T-cell (primary cell): ENCODE data around the gene COL23A1. TPM values are rescaled to one million over a fixed set of nuclear protein-coding genes. Genes with fewer than 3 reads are reported as not detected.

ENCODE experiments used
- ATAC-seq, 4 experiments: fragments of 200-7000 bp in 3 of 4; fragments of 150-1000 bp in 1 of 4; cut with Tn5 transposase; replicated peaks in 1 of 4; 1 replicate in 3 of 4; 2 replicates in 1 of 4; pipeline ENCODE4 v1.10.0; 2021; ENCODE audit warnings: moderate library complexity in 3 of 4, mild to moderate bottlenecking in 2 of 4, moderate number of reproducible peaks in 1 of 4
- CTCF ChIA-PET, 2 donors: fragments of 300-600 bp; sonication (Branson Sonifier 250); formaldehyde crosslinking; loops; one replicate each; lab custom pipeline; 2022; ENCODE audit warnings: antibody characterized with exemption in 2 of 2; lab: Charles Lee
- POLR2A ChIA-PET, 2 donors: fragments of 300-600 bp; sonication (Branson Sonifier 250); formaldehyde crosslinking; loops; one replicate each; lab custom pipeline; 2022; ENCODE audit warnings: antibody characterized with exemption in 2 of 2; lab: Charles Lee
- DNase-seq, 35 experiments: peaks; one replicate each; pipeline versions ENCODE4 v3.0.0 to v3.0.0-alpha.2; 2013 to 2023
- H3K27ac ChIP-seq: one replicate; pipeline ENCODE4 v1.5.1; 2013; ENCODE audit warnings: low read length
- H3K27me3 ChIP-seq, 2 experiments: replicated peaks in 1 of 2; 1 replicate in 1 of 2; 2 replicates in 1 of 2; pipeline versions ENCODE4 v1.6.1 to v1.7.0; 2013; ENCODE audit warnings: low read length in 1 of 2, mixed read lengths in 1 of 2; ENCODE audit not compliant: control insufficient read depth in 2 of 2, insufficient read depth in 2 of 2; ENCODE audit errors: extremely low read depth in 1 of 2
- H3K36me3 ChIP-seq, 2 donors: 1 replicate in 1 of 2; 2 replicates in 1 of 2; pipeline versions ENCODE4 v1.6.1 to v1.7.0; 2013; ENCODE audit warnings: low read length in 1 of 2; ENCODE audit not compliant: control insufficient read depth in 2 of 2, insufficient read depth in 1 of 2; ENCODE audit errors: extremely low read depth in 1 of 2
- H3K4me1 ChIP-seq, 2 experiments: 1 replicate in 1 of 2; 2 replicates in 1 of 2; pipeline versions ENCODE4 v1.6.1 to v1.7.0; 2013; ENCODE audit warnings: low read length in 2 of 2, mixed read lengths in 1 of 2; ENCODE audit not compliant: insufficient read depth in 2 of 2, control insufficient read depth in 1 of 2; ENCODE audit errors: extremely low read depth in 1 of 2
- H3K4me3 ChIP-seq, 2 donors: 1 replicate in 1 of 2; 2 replicates in 1 of 2; pipeline versions ENCODE4 v1.5.1 to v1.7.0; 2013; ENCODE audit warnings: mild to moderate bottlenecking in 2 of 2, low read length in 1 of 2, moderate library complexity in 1 of 2; ENCODE audit not compliant: control insufficient read depth in 1 of 2; ENCODE audit errors: extremely low read depth in 1 of 2
- H3K9me3 ChIP-seq: 2 replicates; pipeline ENCODE4 v1.7.0; 2013
- H3K27ac Mint-ChIP-seq, 2 donors: one replicate each; pipeline ENCODE4 v1.8.0; 2020 to 2021; ENCODE audit warnings: mild to moderate bottlenecking in 2 of 2, mixed read lengths in 2 of 2
- H3K27me3 Mint-ChIP-seq, 2 donors: one replicate each; pipeline ENCODE4 v1.8.0; 2021 to 2022; ENCODE audit warnings: mixed read lengths in 2 of 2
- H3K36me3 Mint-ChIP-seq: one replicate; pipeline ENCODE4 v1.8.0; 2021; ENCODE audit warnings: mixed read lengths
- H3K4me1 Mint-ChIP-seq, 3 donors: one replicate each; pipeline ENCODE4 v1.8.0; 2020 to 2022; ENCODE audit warnings: mixed read lengths in 3 of 3, mild to moderate bottlenecking in 1 of 3
- H3K4me3 Mint-ChIP-seq, 3 donors: one replicate each; pipeline ENCODE4 v1.8.0; 2020 to 2022; ENCODE audit warnings: mild to moderate bottlenecking in 3 of 3, mixed read lengths in 3 of 3, moderate library complexity in 3 of 3
- H3K9me3 Mint-ChIP-seq, 3 donors: one replicate each; pipeline ENCODE4 v1.8.0; 2020 to 2022; ENCODE audit warnings: mixed read lengths in 3 of 3
- WGBS: methylation state at CpG from one replicate; pipeline ENCODE4 v1.1.5; 2013; ENCODE audit warnings: missing lambda C conversion rate; ENCODE audit not compliant: insufficient coverage; 5-methylcytosine and 5-hydroxymethylcytosine counted together
- total RNA-seq, 35 experiments: library from RNA in 6 of 35; stranded (reverse) in 6 of 35; fragments of 120-200 nt in 1 of 35; gene quantifications; one replicate each; pipeline versions ENCODE4 v1.2.1 to v1.2.4 and lab custom pipeline; 2013 to 2026

COL23A1 gene
- total RNA-seq, 5 donors from 2014 or later (not counting 1 experiment from before 2014, with no cell fraction given) = 0.07 to 0.13 TPM; not detected in 3

- POLR2A ChIA-PET = no interaction called here
- Histone ChIP-seq H3K9me3 (no peaks in the 10 kb centered on the region), H3K36me3 (no peaks in the 10 kb centered on the region), H3K27ac (no peak overlapping the region), H3K27me3 (peaks cover 0 to 18% of the 10 kb centered on the region in 2 experiments), H3K4me1 (no peaks in the 10 kb centered on the region), H3K4me3 (no peak overlapping the region)
- Mint-ChIP-seq H3K27me3 (peaks cover 0 to 24% of the 10 kb centered on the region in 2 donors), H3K4me3 (no peak overlapping the region), H3K9me3 (no peaks in the 10 kb centered on the region), H3K36me3 (no peaks in the 10 kb centered on the region), H3K4me1 (peaks cover 0 to 5% (median 0%) of the 10 kb centered on the region in 3 donors), H3K27ac (no peak overlapping the region)
- DNase-seq = no peak
- WGBS = 67% methylated on average over 2 of the region's 5 CpGs
- CTCF ChIA-PET = no interaction called here
- no peak for ATAC-seq
Observed at GRCh38 chr5:178475422-178475821, 114.8 kb downstream of the COL23A1 start.

GRCh38 chr5:178474562-178475184 lies 115.5 kb downstream of the COL23A1 start:
- no peaks in the 10 kb centered on the region for H3K9me3 Mint-ChIP-seq
- Histone ChIP-seq H3K27ac (no peak overlapping the region), H3K4me3 (no peak overlapping the region), H3K36me3 (no peaks in the 10 kb centered on the region), H3K27me3 (peaks cover 0 to 18% of the 10 kb centered on the region in 2 experiments), H3K4me1 (no peaks in the 10 kb centered on the region), H3K9me3 (no peaks in the 10 kb centered on the region)
- ATAC-seq = no peak
- H3K4me3 Mint-ChIP-seq = no peak overlapping the region
- ChIA-PET CTCF (no interaction called here), POLR2A (no interaction called here)
- peaks cover 0 to 5% (median 0%) of the 10 kb centered on the region in 3 donors for H3K4me1 Mint-ChIP-seq
- H3K27me3 Mint-ChIP-seq = peaks cover 0 to 24% of the 10 kb centered on the region in 2 donors
- no peaks in the 10 kb centered on the region for H3K36me3 Mint-ChIP-seq
- DNase-seq = no peak
- WGBS = 100% methylated on average over 2 of the region's 7 CpGs
- H3K27ac Mint-ChIP-seq = no peak overlapping the region

GRCh38 chr5:178473854-178474253 lies 116.3 kb downstream of the COL23A1 start:
- ChIA-PET CTCF (no interaction called here), POLR2A (no interaction called here)
- Histone ChIP-seq H3K27me3 (peaks cover 0 to 15% of the 10 kb centered on the region in 2 experiments), H3K4me1 (no peaks in the 10 kb centered on the region), H3K9me3 (no peaks in the 10 kb centered on the region), H3K36me3 (no peaks in the 10 kb centered on the region), H3K4me3 (no peak overlapping the region), H3K27ac (no peak overlapping the region)
- DNase-seq = peak in 2 of 35 experiments; percentile 14 to 20
- Mint-ChIP-seq H3K36me3 (no peaks in the 10 kb centered on the region), H3K27me3 (peaks cover 1 to 25% of the 10 kb centered on the region in 2 donors), H3K9me3 (no peaks in the 10 kb centered on the region), H3K27ac (no peak overlapping the region), H3K4me1 (peaks cover 0 to 5% (median 0%) of the 10 kb centered on the region in 3 donors), H3K4me3 (no peak overlapping the region)
- 17% methylated on average over 5 of the region's 7 CpGs for WGBS
- ATAC-seq = peak in 2 of 4 experiments; percentile 24 to 36

- no peak for ATAC-seq
- H3K27me3 ChIP-seq = peaks cover 0 to 14% of the 10 kb centered on the region in 2 experiments
- POLR2A ChIA-PET = no interaction called here
- no peaks in the 10 kb centered on the region for H3K4me1 ChIP-seq
- no peaks in the 10 kb centered on the region for H3K36me3 ChIP-seq
- Mint-ChIP-seq H3K9me3 (no peaks in the 10 kb centered on the region), H3K27me3 (peaks cover 3 to 26% of the 10 kb centered on the region in 2 donors), H3K4me3 (no peak overlapping the region), H3K4me1 (peaks cover 0 to 5% (median 0%) of the 10 kb centered on the region in 3 donors), H3K27ac (no peak overlapping the region), H3K36me3 (no peaks in the 10 kb centered on the region)
- WGBS = 83% methylated on average over 1 of the region's 4 CpGs
- no peak for DNase-seq
- H3K4me3 ChIP-seq = no peak overlapping the region
- CTCF ChIA-PET = interaction anchor here in 1 of 2 donors (0.5 kb wide), 1 partner anchor 1325 kb away, joined by 3 read pairs; no protein-coding TSS in a partner anchor
- no peaks in the 10 kb centered on the region for H3K9me3 ChIP-seq
- H3K27ac ChIP-seq = no peak overlapping the region
Observed at GRCh38 chr5:178472138-178472537, 118.1 kb downstream of the COL23A1 start.

- H3K4me1 ChIP-seq = no peaks in the 10 kb centered on the region
- POLR2A ChIA-PET = no interaction called here
- WGBS = 77% methylated on average over 8 of the region's 8 CpGs
- ATAC-seq = no peak
- H3K27me3 Mint-ChIP-seq = peaks cover 3 to 22% of the 10 kb centered on the region in 2 donors
- H3K27ac Mint-ChIP-seq = no peak overlapping the region
- H3K27ac ChIP-seq = no peak overlapping the region
- H3K4me3 ChIP-seq = no peak overlapping the region
- H3K4me3 Mint-ChIP-seq = no peak overlapping the region
- H3K27me3 ChIP-seq = peaks cover 0 to 15% of the 10 kb centered on the region in 2 experiments
- no peaks in the 10 kb centered on the region for H3K9me3 Mint-ChIP-seq
- no peaks in the 10 kb centered on the region for H3K9me3 ChIP-seq
- DNase-seq = no peak
- no peaks in the 10 kb centered on the region for H3K36me3 ChIP-seq
- no peaks in the 10 kb centered on the region for H3K36me3 Mint-ChIP-seq
- CTCF ChIA-PET = interaction anchor here in 1 of 2 donors (0.5 kb wide), 1 partner anchor 1325 kb away, joined by 3 read pairs; no protein-coding TSS in a partner anchor
- peaks cover 0 to 5% (median 0%) of the 10 kb centered on the region in 3 donors for H3K4me1 Mint-ChIP-seq
Observed at GRCh38 chr5:178471711-178472110, 118.5 kb downstream of the COL23A1 start.

DNA sequence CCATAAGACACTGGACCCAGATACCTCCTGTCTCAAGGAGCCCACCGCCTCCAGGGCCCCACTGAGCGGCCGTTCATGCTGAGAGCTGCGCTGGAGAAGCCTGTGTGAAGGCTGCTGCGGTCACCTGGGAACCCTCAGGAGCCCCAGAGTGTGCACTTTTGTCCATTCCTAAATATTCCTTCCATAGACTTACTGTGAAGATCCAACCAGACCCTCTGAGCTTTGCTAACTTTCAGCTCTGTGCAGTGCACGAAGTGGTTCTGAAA lies 119.5 kb downstream of the COL23A1 start:
- Mint-ChIP-seq H3K36me3 (no peaks in the 10 kb centered on the region), H3K27ac (no peak overlapping the region), H3K4me3 (no peak overlapping the region), H3K4me1 (peaks cover 0 to 5% (median 0%) of the 10 kb centered on the region in 3 donors), H3K9me3 (no peaks in the 10 kb centered on the region), H3K27me3 (peaks cover 3 to 19% of the 10 kb centered on the region in 2 donors)
- ChIA-PET CTCF (no interaction called here), POLR2A (no interaction called here)
- no peaks in the 10 kb centered on the region for H3K36me3 ChIP-seq
- no peak overlapping the region for H3K27ac ChIP-seq
- H3K9me3 ChIP-seq = no peaks in the 10 kb centered on the region
- H3K4me1 ChIP-seq = no peaks in the 10 kb centered on the region
- no peak for ATAC-seq
- DNase-seq = no peak
- 86% methylated on average over 5 of the region's 6 CpGs for WGBS
- H3K27me3 ChIP-seq = peaks cover 0 to 19% of the 10 kb centered on the region in 2 experiments
- H3K4me3 ChIP-seq = no peak overlapping the region
